Stomach (tissue), 9 donors: ENCODE data around the gene KRTAP10-10. TPM values are rescaled to one million over a fixed set of nuclear protein-coding genes. Genes with fewer than 3 reads are reported as not detected.

Source experiments
- DNase-seq, 2 donors: peaks; one replicate each; pipeline versions ENCODE4 v3.0.0 to v3.0.0-alpha.2; 2013 to 2019
- H3K27ac ChIP-seq, 5 donors: fragments of 200-600 bp in 4 of 5; sonication (generic) in 4 of 5; one replicate each; pipeline ENCODE4 v1.5.1; 2013 to 2019; ENCODE audit warnings: mild to moderate bottlenecking in 1 of 5, moderate library complexity in 1 of 5
- H3K27me3 ChIP-seq, 3 donors: fragments of 200-600 bp; sonication (generic); one replicate each; pipeline ENCODE4 v1.5.1; 2017 to 2019; ENCODE audit warnings: mixed run types in 1 of 3
- H3K36me3 ChIP-seq, 4 donors: fragments of 200-600 bp; sonication (generic); 1 replicate in 3 of 4; 2 replicates in 1 of 4; pipeline ENCODE4 v1.5.1; 2016 to 2019
- H3K4me1 ChIP-seq, 4 donors: fragments of 200-600 bp; sonication (generic); one replicate each; pipeline ENCODE4 v1.5.1; 2016 to 2019
- H3K4me3 ChIP-seq, 4 donors: fragments of 200-600 bp; sonication (generic) in 3 of 4; one replicate each; pipeline ENCODE4 v1.5.1; 2016 to 2019; ENCODE audit warnings: mild to moderate bottlenecking in 1 of 4
- H3K9me3 ChIP-seq, 4 donors: fragments of 200-600 bp; sonication (generic); one replicate each; pipeline ENCODE4 v1.5.1; 2016 to 2019
- EP300 ChIP-seq: sonication (generic); formaldehyde crosslinking; IDR thresholded peaks from one replicate; pipeline ENCODE4 v1.6.1; 2017; ENCODE audit warnings: antibody characterized with exemption
- POLR2A ChIP-seq, 4 donors: fragments of 450-650 bp; IDR thresholded peaks; one replicate each; pipeline ENCODE4 v1.6.1; 2016; ENCODE audit warnings: antibody characterized with exemption in 4 of 4, control low read depth in 2 of 4, mild to moderate bottlenecking in 1 of 4, moderate library complexity in 1 of 4
- POLR2AphosphoS5 ChIP-seq, 3 donors: sonication (generic); formaldehyde crosslinking; IDR thresholded peaks; one replicate each; pipeline ENCODE4 v1.6.1; 2016; ENCODE audit warnings: antibody characterized with exemption in 3 of 3
- WGBS, 5 donors: extraction: QIAGEN DNeasy Blood & Tissue Kit in 3 of 5; methylation state at CpG; one replicate each; pipeline versions ENCODE4 v1.1.5 to v1.1.7; 2013 to 2018; 5-methylcytosine and 5-hydroxymethylcytosine counted together
- intact Hi-C: fragments of 100-400 bp; cut with DNase I; formaldehyde crosslinking; loops from one replicate; pipeline ENCODE4 v1.15.1; 2023; ENCODE audit warnings: low total_unique reads
- polyA plus RNA-seq, 3 donors: library from polyadenylated mRNA; stranded (reverse); fragments of 200-250 nt; gene quantifications; one replicate each; pipeline ENCODE4 v1.2.3, GENCODE V29; 2013
- total RNA-seq, 5 donors: library from RNA; depleted of rRNA; stranded (reverse); fragments of >200 nt; gene quantifications; one replicate each; pipeline versions ENCODE4 v1.1.0 to v1.2.3, GENCODE V29; 2014 to 2016
- TF ChIP-seq, protein P1 (sequence below), 7 experiments: fragments of 450-650 bp in 4 of 7; fragments of 200-600 bp in 3 of 7; sonication (generic) in 3 of 7; IDR thresholded peaks; one replicate each; pipeline ENCODE4 v1.5.1; 2016 to 2019; ENCODE audit warnings: antibody characterized with exemption in 7 of 7, control low read depth in 2 of 7, mild to moderate bottlenecking in 1 of 7
- donor health status: healthy with polysubstance abuse.
- donor health status: Bipolar disorder and iron deficiency.
- donor health status: healthy.

The KRTAP10-10 gene
- total and polyA plus RNA-seq, 8 donors: not detected

DNA sequence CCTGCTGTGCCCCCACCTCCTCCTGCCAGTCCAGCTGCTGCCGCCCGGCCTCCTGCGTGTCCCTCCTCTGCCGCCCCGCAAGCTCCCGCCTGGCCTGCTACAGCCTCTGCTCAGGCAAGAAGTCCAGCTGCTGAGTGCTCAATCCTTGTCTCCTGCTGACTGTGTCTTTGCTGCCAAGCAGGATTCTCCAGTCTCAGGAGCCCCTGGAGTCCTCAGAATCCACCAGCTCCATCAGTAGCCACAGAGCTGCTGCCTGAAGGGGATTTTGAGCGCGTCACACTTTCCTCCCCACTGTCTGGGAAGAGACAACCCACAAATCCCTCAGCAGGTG is 10.0 kb downstream of the KRTAP10-10 start:
- H3K27ac ChIP-seq: no peak overlapping the region
- TF ChIP-seq POLR2A (IDR thresholded peaks at IDR 0.05): no peak
- TF ChIP-seq, protein P1, sequence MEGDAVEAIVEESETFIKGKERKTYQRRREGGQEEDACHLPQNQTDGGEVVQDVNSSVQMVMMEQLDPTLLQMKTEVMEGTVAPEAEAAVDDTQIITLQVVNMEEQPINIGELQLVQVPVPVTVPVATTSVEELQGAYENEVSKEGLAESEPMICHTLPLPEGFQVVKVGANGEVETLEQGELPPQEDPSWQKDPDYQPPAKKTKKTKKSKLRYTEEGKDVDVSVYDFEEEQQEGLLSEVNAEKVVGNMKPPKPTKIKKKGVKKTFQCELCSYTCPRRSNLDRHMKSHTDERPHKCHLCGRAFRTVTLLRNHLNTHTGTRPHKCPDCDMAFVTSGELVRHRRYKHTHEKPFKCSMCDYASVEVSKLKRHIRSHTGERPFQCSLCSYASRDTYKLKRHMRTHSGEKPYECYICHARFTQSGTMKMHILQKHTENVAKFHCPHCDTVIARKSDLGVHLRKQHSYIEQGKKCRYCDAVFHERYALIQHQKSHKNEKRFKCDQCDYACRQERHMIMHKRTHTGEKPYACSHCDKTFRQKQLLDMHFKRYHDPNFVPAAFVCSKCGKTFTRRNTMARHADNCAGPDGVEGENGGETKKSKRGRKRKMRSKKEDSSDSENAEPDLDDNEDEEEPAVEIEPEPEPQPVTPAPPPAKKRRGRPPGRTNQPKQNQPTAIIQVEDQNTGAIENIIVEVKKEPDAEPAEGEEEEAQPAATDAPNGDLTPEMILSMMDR (IDR thresholded peaks at IDR 0.05): no peak
- no peak for TF ChIP-seq EP300
- TF ChIP-seq POLR2AphosphoS5 (IDR thresholded peaks at IDR 0.05): no peak
- no peaks in the 10 kb centered on the region for H3K36me3 ChIP-seq
- H3K4me1 ChIP-seq: no peaks in the 10 kb centered on the region
- peaks cover 0 to 26% (median 17%) of the 10 kb centered on the region in 4 donors for H3K9me3 ChIP-seq
- peaks cover 0 to 33% (median 21%) of the 10 kb centered on the region in 3 donors for H3K27me3 ChIP-seq
- intact Hi-C loops: no loop called here
- peak in 1 of 2 donors; percentile 10 for DNase-seq
- 40 to 57% (median 52%) methylated on average over 8 of the region's 8 CpGs for WGBS, 5 donors
- H3K4me3 ChIP-seq: no peak overlapping the region

GRCh38 chr21:44648557-44649311 is 11.6 kb downstream of the KRTAP10-10 start:
- Histone ChIP-seq H3K36me3 (no peaks in the 10 kb centered on the region), H3K27ac (no peak overlapping the region), H3K4me1 (no peaks in the 10 kb centered on the region), H3K9me3 (peaks cover 0 to 20% (median 14%) of the 10 kb centered on the region in 4 donors), H3K27me3 (peaks cover 0 to 33% (median 21%) of the 10 kb centered on the region in 3 donors), H3K4me3 (no peak overlapping the region)
- TF ChIP-seq POLR2AphosphoS5 (IDR thresholded peaks at IDR 0.05): no peak
- TF ChIP-seq POLR2A (IDR thresholded peaks at IDR 0.05): no peak
- no peak for TF ChIP-seq EP300
- TF ChIP-seq, protein P1 (IDR thresholded peaks at IDR 0.05): no peak
- DNase-seq: peak in 1 of 2 donors; percentile 10
- 75 to 89% (median 78%) methylated on average over 9 to 33 of the region's 33 CpGs for WGBS, 5 donors
- intact Hi-C loops: no loop called here

- no peaks in the 10 kb centered on the region for H3K4me1 ChIP-seq
- no peak overlapping the region for H3K4me3 ChIP-seq
- intact Hi-C loops: no loop called here
- H3K9me3 ChIP-seq: peaks cover 0 to 11% (median 8%) of the 10 kb centered on the region in 4 donors
- TF ChIP-seq, protein P1 (IDR thresholded peaks at IDR 0.05): no peak
- TF ChIP-seq POLR2AphosphoS5 (IDR thresholded peaks at IDR 0.05): no peak
- TF ChIP-seq POLR2A (IDR thresholded peaks at IDR 0.05): no peak
- TF ChIP-seq EP300: no peak
- peaks cover 0 to 41% (median 24%) of the 10 kb centered on the region in 3 donors for H3K27me3 ChIP-seq
- no peak overlapping the region for H3K27ac ChIP-seq
- no peaks in the 10 kb centered on the region for H3K36me3 ChIP-seq
- WGBS, 5 donors: 76 to 92% (median 86%) methylated on average over 7 to 18 of the region's 18 CpGs
- no peak for DNase-seq
Observed at GRCh38 chr21:44649521-44650100, 12.5 kb downstream of the KRTAP10-10 start.

- no peaks in the 10 kb centered on the region for H3K36me3 ChIP-seq
- DNase-seq: no peak
- peaks cover 0 to 4% (median 1%) of the 10 kb centered on the region in 4 donors for H3K9me3 ChIP-seq
- TF ChIP-seq, protein P1 (IDR thresholded peaks at IDR 0.05): no peak
- no peak for TF ChIP-seq POLR2A (IDR thresholded peaks at IDR 0.05)
- TF ChIP-seq POLR2AphosphoS5 (IDR thresholded peaks at IDR 0.05): no peak
- TF ChIP-seq EP300: no peak
- intact Hi-C loops: no loop called here
- 82 to 92% (median 89%) methylated on average over 20 of the region's 20 CpGs for WGBS, 5 donors
- H3K4me1 ChIP-seq: no peaks in the 10 kb centered on the region
- no peak overlapping the region for H3K4me3 ChIP-seq
- H3K27ac ChIP-seq: no peak overlapping the region
- H3K27me3 ChIP-seq: peaks cover 0 to 44% (median 24%) of the 10 kb centered on the region in 3 donors
Observed at GRCh38 chr21:44650265-44650972, 13.3 kb downstream of the KRTAP10-10 start.
